HL-60 (cell line): Measurements from ENCODE around the gene SNCA.
A peak's percentile ranks its signal among the peaks of the same experiment; 100 is the strongest.

ENCODE experiments used
- DNase-seq, 2 experiments: peaks; one replicate each; pipeline ENCODE4 v3.0.0-alpha.2; 2010 to 2020; ENCODE audit warnings: low read depth in 1 of 2, low spot score in 1 of 2
- H3K27ac ChIP-seq: fragments of 250-450 bp; sonication (Bioruptor Pico); replicated peaks from 2 replicates; pipeline ENCODE4 v1.5.1; 2020; ENCODE audit warnings: mild to moderate bottlenecking, moderate library complexity
- H3K27me3 ChIP-seq: fragments of 250-450 bp; sonication (Bioruptor Pico); 2 replicates; pipeline ENCODE4 v1.5.1; 2021; ENCODE audit warnings: mild to moderate bottlenecking, moderate library complexity; ENCODE audit not compliant: insufficient read depth, poor library complexity, severe bottlenecking
- H3K4me3 ChIP-seq: replicated peaks from 2 replicates; pipeline ENCODE4 v1.5.1; 2011; ENCODE audit warnings: mild to moderate bottlenecking, control low read depth, low read length; ENCODE audit not compliant: insufficient read depth
- CTCF ChIP-seq: IDR thresholded peaks from one replicate; pipeline ENCODE4 v1.5.1; 2011; ENCODE audit warnings: low read length, control low read depth, inconsistent platforms; ENCODE audit not compliant: insufficient read depth
- GABPA ChIP-seq: IDR thresholded peaks from 2 replicates; pipeline ENCODE4 v1.6.1; 2012; ENCODE audit warnings: low read depth
- POLR2AphosphoS5 ChIP-seq: IDR thresholded peaks from 2 replicates; pipeline ENCODE4 v1.6.1; 2012; ENCODE audit warnings: low read depth
- REST ChIP-seq: IDR thresholded peaks from 2 replicates; pipeline ENCODE4 v1.6.1; 2012; ENCODE audit warnings: low read depth; ENCODE audit not compliant: insufficient replicate concordance
- SPI1 ChIP-seq: IDR thresholded peaks from 2 replicates; pipeline ENCODE4 v1.6.1; 2012; ENCODE audit warnings: low read depth, mild to moderate bottlenecking, borderline replicate concordance

The SNCA gene

GRCh38 chr4:89823416-89823815, 13.5 kb downstream of the SNCA start:
- no peaks in the 10 kb centered on the region for H3K27me3 ChIP-seq
- no peak for DNase-seq
- no peak overlapping the region for H3K27ac ChIP-seq
- TF ChIP-seq GABPA (no peak), CTCF (no peak), REST (no peak), SPI1 (no peak), POLR2AphosphoS5 (no peak)
- no peak overlapping the region for H3K4me3 ChIP-seq

- DNase-seq, result no peak
- no peak overlapping the region for H3K4me3 ChIP-seq
- H3K27me3 ChIP-seq, result no peaks in the 10 kb centered on the region
- TF ChIP-seq POLR2AphosphoS5 (no peak), REST (no peak)
- no peak overlapping the region for H3K27ac ChIP-seq
These were observed 15.3 kb downstream of the SNCA start for GRCh38 chr4:89821612-89822011.

GRCh38 chr4:89820010-89820409, 17.0 kb downstream of the SNCA start:
- TF ChIP-seq CTCF (no peak), SPI1 (peak; percentile 62)
- H3K27me3 ChIP-seq, result no peaks in the 10 kb centered on the region
- H3K4me3 ChIP-seq, result no peak overlapping the region
- H3K27ac ChIP-seq, result no peak overlapping the region
- no peak for DNase-seq

- TF ChIP-seq CTCF (no peak), REST (no peak), SPI1 (no peak), GABPA (no peak), POLR2AphosphoS5 (no peak)
- Histone ChIP-seq H3K4me3 (no peak overlapping the region), H3K27ac (no peak overlapping the region)
These were observed 22.6 kb downstream of the SNCA start for GRCh38 chr4:89814362-89814761.

More at GRCh38 chr4:89814362-89814761, 22.6 kb downstream of the SNCA start:
- DNase-seq, result no peak
- H3K27me3 ChIP-seq, result no peaks in the 10 kb centered on the region
